HG03460 (cell line): ENCODE measurements around the gene OR2V2.
"Not testable (repeated sequence)": the region's sequence is repeated elsewhere in the genome, so short reads cannot be mapped to it uniquely, and the experiment has no call there.

Experiments
- ATAC-seq: cut with Tn5 transposase; IDR thresholded peaks from one replicate; pipeline ENCODE4 v1.9.1; 2021; ENCODE audit not compliant: unreplicated experiment

The OR2V2 gene

GRCh38 chr5:181114844-181115778, 32.3 kb upstream of the OR2V2 start:
- no peak for ATAC-seq

- no peak for ATAC-seq
These were observed 29.0 kb upstream of the OR2V2 start for GRCh38 chr5:181118369-181118768.

GRCh38 chr5:181119105-181119504, 28.3 kb upstream of the OR2V2 start:
- ATAC-seq, result no peak

- no peak for ATAC-seq
These were observed 27.1 kb upstream of the OR2V2 start for GRCh38 chr5:181120306-181120705.

GRCh38 chr5:181120761-181121160, 26.6 kb upstream of the OR2V2 start:
- ATAC-seq, result no peak

- ATAC-seq, result no peak
These were observed 25.5 kb upstream of the OR2V2 start for GRCh38 chr5:181121675-181122561.

GRCh38 chr5:181124526-181124925, 22.9 kb upstream of the OR2V2 start:
- ATAC-seq, result no peak

- ATAC-seq, result no peak
These were observed 20.5 kb upstream of the OR2V2 start for GRCh38 chr5:181126841-181127240.

GRCh38 chr5:181127456-181127855, 19.9 kb upstream of the OR2V2 start:
- ATAC-seq, result no peak

- ATAC-seq, result no peak
These were observed 19.3 kb upstream of the OR2V2 start for GRCh38 chr5:181127907-181128626.

- ATAC-seq, result no peak
These were observed 17.8 kb upstream of the OR2V2 start for GRCh38 chr5:181129601-181130000.

GRCh38 chr5:181130081-181130480, 17.3 kb upstream of the OR2V2 start:
- not testable (repeated sequence) for ATAC-seq

- ATAC-seq, result no peak
These were observed 16.4 kb upstream of the OR2V2 start, which contains the start of gene OR2V1 for GRCh38 chr5:181130832-181131496. TSS of gene OR2V1 (minus strand) at chr5:181131169. CDS start at chr5:181125304, 5,865 bp downstream.

GRCh38 chr5:181131514-181131913, 15.9 kb upstream of the OR2V2 start:
- ATAC-seq, result no peak

- ATAC-seq, result no peak
These were observed 14.3 kb upstream of the OR2V2 start for GRCh38 chr5:181133083-181133482.

- ATAC-seq, result no peak
These were observed 13.7 kb upstream of the OR2V2 start for GRCh38 chr5:181133610-181134231.

GRCh38 chr5:181134259-181134658, 13.1 kb upstream of the OR2V2 start:
- no peak for ATAC-seq

GRCh38 chr5:181136361-181136955, 10.9 kb upstream of the OR2V2 start:
- ATAC-seq, result no peak

- ATAC-seq, result no peak
These were observed 9.1 kb upstream of the OR2V2 start for GRCh38 chr5:181138258-181138657.

- no peak for ATAC-seq
These were observed 6.6 kb upstream of the OR2V2 start for GRCh38 chr5:181140766-181141165.
